ENCODE results near the gene C19orf25. TPM values are rescaled to one million over a fixed set of nuclear protein-coding genes. Genes with fewer than 3 reads are reported as not detected.

The C19orf25 gene
- total and polyA plus RNA-seq, 9 of the 15 experiments (the other 6 are each of a cell fraction or from before 2014, with no cell fraction given): 0.79 to 96.0 (median 36.1) TPM

- no peak for TF ChIP-seq DACH1 (IDR thresholded peaks at IDR 0.05; ENCODE audit: partially characterized antibody)
- no peak for TF ChIP-seq MAFG (tag; conservative IDR thresholded peaks at IDR 0.05)
- no peak for TF ChIP-seq CREB1 (IDR thresholded peaks at IDR 0.05)
- TF ChIP-seq CREB1 (CRISPR knock-in tag; IDR thresholded peaks at IDR 0.05): peak; percentile 68
- TF ChIP-seq CCNT2 (IDR thresholded peaks at IDR 0.05; ENCODE audit: borderline replicate concordance, extremely low read depth, insufficient read length, low read depth, low read length): no peak
- TF ChIP-seq, protein P1, sequence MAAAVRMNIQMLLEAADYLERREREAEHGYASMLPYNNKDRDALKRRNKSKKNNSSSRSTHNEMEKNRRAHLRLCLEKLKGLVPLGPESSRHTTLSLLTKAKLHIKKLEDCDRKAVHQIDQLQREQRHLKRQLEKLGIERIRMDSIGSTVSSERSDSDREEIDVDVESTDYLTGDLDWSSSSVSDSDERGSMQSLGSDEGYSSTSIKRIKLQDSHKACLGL (CRISPR knock-in tag; IDR thresholded peaks at IDR 0.05; ENCODE audit: borderline replicate concordance, poor library complexity, severe bottlenecking): no peak
- TF ChIP-seq FOS (IDR thresholded peaks at IDR 0.05; ENCODE audit: extremely low read depth, insufficient read length): no peak
- TF ChIP-seq ZBTB17 (CRISPR knock-in tag; IDR thresholded peaks at IDR 0.05): no peak
- no peak for TF ChIP-seq ADNP (tag; IDR thresholded peaks at IDR 0.05)
- no peak for TF ChIP-seq BDP1 (IDR thresholded peaks at IDR 0.05; ENCODE audit: insufficient read depth, insufficient read length)
- TF ChIP-seq RBM25 (IDR thresholded peaks at IDR 0.05; ENCODE audit: low read depth, low read length, severe bottlenecking): no peak
- no peak for TF ChIP-seq ZNF436 (CRISPR knock-in tag; IDR thresholded peaks at IDR 0.05)
- no peak for TF ChIP-seq BACH1 (tag; IDR thresholded peaks at IDR 0.05)
- TF ChIP-seq, protein P2, sequence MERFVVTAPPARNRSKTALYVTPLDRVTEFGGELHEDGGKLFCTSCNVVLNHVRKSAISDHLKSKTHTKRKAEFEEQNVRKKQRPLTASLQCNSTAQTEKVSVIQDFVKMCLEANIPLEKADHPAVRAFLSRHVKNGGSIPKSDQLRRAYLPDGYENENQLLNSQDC (CRISPR knock-in tag; IDR thresholded peaks at IDR 0.05): no peak
- no peak for TF ChIP-seq SPI1 (IDR thresholded peaks at IDR 0.05; ENCODE audit: borderline replicate concordance, low read depth, low read length)
- peak; percentile 63 for TF ChIP-seq MAX (CRISPR knock-in tag; IDR thresholded peaks at IDR 0.05)
- peak; percentile 88 for TF ChIP-seq FOXP1 (CRISPR knock-in tag; IDR thresholded peaks at IDR 0.05)
- TF ChIP-seq, protein P3, sequence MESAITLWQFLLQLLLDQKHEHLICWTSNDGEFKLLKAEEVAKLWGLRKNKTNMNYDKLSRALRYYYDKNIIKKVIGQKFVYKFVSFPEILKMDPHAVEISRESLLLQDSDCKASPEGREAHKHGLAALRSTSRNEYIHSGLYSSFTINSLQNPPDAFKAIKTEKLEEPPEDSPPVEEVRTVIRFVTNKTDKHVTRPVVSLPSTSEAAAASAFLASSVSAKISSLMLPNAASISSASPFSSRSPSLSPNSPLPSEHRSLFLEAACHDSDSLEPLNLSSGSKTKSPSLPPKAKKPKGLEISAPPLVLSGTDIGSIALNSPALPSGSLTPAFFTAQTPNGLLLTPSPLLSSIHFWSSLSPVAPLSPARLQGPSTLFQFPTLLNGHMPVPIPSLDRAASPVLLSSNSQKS (CRISPR knock-in tag; IDR thresholded peaks at IDR 0.05): no peak
- TF ChIP-seq CBFB (CRISPR knock-in tag; IDR thresholded peaks at IDR 0.05): 0 out of 2 replicates have a peak, but pooled peaks have one; percentile 21
- no peak for TF ChIP-seq ZBTB12 (CRISPR knock-in tag; IDR thresholded peaks at IDR 0.05)
- TF ChIP-seq FOXM1 (IDR thresholded peaks at IDR 0.05; ENCODE audit: low read depth): no peak
- TF ChIP-seq FOXM1 (CRISPR knock-in tag; IDR thresholded peaks at IDR 0.05; ENCODE audit: low read depth): no peak
- TF ChIP-seq RB1 (IDR thresholded peaks at IDR 0.05; ENCODE audit: low read depth): peak; percentile 39; the same call in 1 of the 2 replicates
- TF ChIP-seq, protein P4, sequence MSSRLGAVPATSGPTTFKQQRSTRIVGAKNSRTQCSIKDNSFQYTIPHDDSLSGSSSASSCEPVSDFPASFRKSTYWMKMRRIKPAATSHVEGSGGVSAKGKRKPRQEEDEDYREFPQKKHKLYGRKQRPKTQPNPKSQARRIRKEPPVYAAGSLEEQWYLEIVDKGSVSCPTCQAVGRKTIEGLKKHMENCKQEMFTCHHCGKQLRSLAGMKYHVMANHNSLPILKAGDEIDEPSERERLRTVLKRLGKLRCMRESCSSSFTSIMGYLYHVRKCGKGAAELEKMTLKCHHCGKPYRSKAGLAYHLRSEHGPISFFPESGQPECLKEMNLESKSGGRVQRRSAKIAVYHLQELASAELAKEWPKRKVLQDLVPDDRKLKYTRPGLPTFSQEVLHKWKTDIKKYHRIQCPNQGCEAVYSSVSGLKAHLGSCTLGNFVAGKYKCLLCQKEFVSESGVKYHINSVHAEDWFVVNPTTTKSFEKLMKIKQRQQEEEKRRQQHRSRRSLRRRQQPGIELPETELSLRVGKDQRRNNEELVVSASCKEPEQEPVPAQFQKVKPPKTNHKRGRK (tag; IDR thresholded peaks at IDR 0.05): no peak
Measured at GRCh38 chr19:1446713-1447481, 32.1 kb downstream of the C19orf25 start (continued).

All from K562 (cell line).